ENCODE measurements around the gene PACRGL. TPM values are rescaled to one million over a fixed set of nuclear protein-coding genes. Genes with fewer than 3 reads are reported as not detected.
"Not testable (repeated sequence)": the region's sequence is repeated elsewhere in the genome, so short reads cannot be mapped to it uniquely, and the experiment has no call there.

The PACRGL gene
- total RNA-seq, 1 donor from 2014 or later: 11.5 TPM

GRCh38 chr4:20723019-20723418 is 22.8 kb downstream of the PACRGL start:
- Mint-ChIP-seq H3K27ac (ENCODE audit: unreplicated experiment) (no peak overlapping the region), H3K9me3 (ENCODE audit: low read depth) (peaks cover 35% of the 10 kb centered on the region), H3K4me1 (ENCODE audit: low read depth) (no peaks in the 10 kb centered on the region), H3K27me3 (ENCODE audit: low read depth) (no peaks in the 10 kb centered on the region), H3K4me3 (ENCODE audit: unreplicated experiment) (no peak overlapping the region), H3K36me3 (ENCODE audit: low read depth) (peaks cover 50% of the 10 kb centered on the region)
- no peak for DNase-seq (ENCODE audit: low spot score)
- TF ChIP-seq CTCF (IDR thresholded peaks at IDR 0.05): no peak

- Mint-ChIP-seq H3K9me3 (ENCODE audit: low read depth) (peaks cover 33% of the 10 kb centered on the region), H3K4me1 (ENCODE audit: low read depth) (no peaks in the 10 kb centered on the region), H3K27ac (ENCODE audit: unreplicated experiment) (no peak overlapping the region), H3K27me3 (ENCODE audit: low read depth) (no peaks in the 10 kb centered on the region), H3K36me3 (ENCODE audit: low read depth) (peaks cover 45% of the 10 kb centered on the region), H3K4me3 (ENCODE audit: unreplicated experiment) (no peak overlapping the region)
- no peak for DNase-seq (ENCODE audit: low spot score)
- no peak for TF ChIP-seq CTCF (IDR thresholded peaks at IDR 0.05)
These were observed 23.2 kb downstream of the PACRGL start for GRCh38 chr4:20723463-20723862.

GRCh38 chr4:20724915-20725314 is 24.7 kb downstream of the PACRGL start:
- no peak overlapping the region for H3K27ac Mint-ChIP-seq (ENCODE audit: unreplicated experiment)
- no peak overlapping the region for H3K4me3 Mint-ChIP-seq (ENCODE audit: unreplicated experiment)
- no peak for TF ChIP-seq CTCF (IDR thresholded peaks at IDR 0.05)
- peaks cover 26% of the 10 kb centered on the region for H3K9me3 Mint-ChIP-seq (ENCODE audit: low read depth)
- no peak for DNase-seq (ENCODE audit: low spot score)
- H3K27me3 Mint-ChIP-seq (ENCODE audit: low read depth): no peaks in the 10 kb centered on the region
- no peaks in the 10 kb centered on the region for H3K4me1 Mint-ChIP-seq (ENCODE audit: low read depth)
- peaks cover 35% of the 10 kb centered on the region for H3K36me3 Mint-ChIP-seq (ENCODE audit: low read depth)

- Mint-ChIP-seq H3K4me3 (ENCODE audit: unreplicated experiment) (no peak overlapping the region), H3K9me3 (ENCODE audit: low read depth) (peaks cover 36% of the 10 kb centered on the region), H3K27me3 (ENCODE audit: low read depth) (no peaks in the 10 kb centered on the region), H3K27ac (ENCODE audit: unreplicated experiment) (no peak overlapping the region), H3K4me1 (ENCODE audit: low read depth) (no peaks in the 10 kb centered on the region), H3K36me3 (ENCODE audit: low read depth) (peaks cover 34% of the 10 kb centered on the region)
- no peak for DNase-seq (ENCODE audit: low spot score)
- no peak for TF ChIP-seq CTCF (IDR thresholded peaks at IDR 0.05)
These were observed 35.7 kb downstream of the PACRGL start for GRCh38 chr4:20735931-20736330.

GRCh38 chr4:20746000-20746399 is 45.7 kb downstream of the PACRGL start:
- not testable (repeated sequence) for H3K4me1 Mint-ChIP-seq (ENCODE audit: low read depth); H3K27ac Mint-ChIP-seq (ENCODE audit: unreplicated experiment); DNase-seq (ENCODE audit: low spot score); H3K36me3 Mint-ChIP-seq (ENCODE audit: low read depth); H3K4me3 Mint-ChIP-seq (ENCODE audit: unreplicated experiment); H3K27me3 Mint-ChIP-seq (ENCODE audit: low read depth)
- H3K9me3 Mint-ChIP-seq (ENCODE audit: low read depth): peaks cover 23% of the 10 kb centered on the region

GRCh38 chr4:20752641-20753040 is 52.4 kb downstream of the PACRGL start:
- no peak for DNase-seq (ENCODE audit: low spot score)
- H3K27ac Mint-ChIP-seq (ENCODE audit: unreplicated experiment): no peak overlapping the region
- H3K4me3 Mint-ChIP-seq (ENCODE audit: unreplicated experiment): no peak overlapping the region
- no peak for TF ChIP-seq CTCF (IDR thresholded peaks at IDR 0.05)
- H3K4me1 Mint-ChIP-seq (ENCODE audit: low read depth): no peaks in the 10 kb centered on the region
- H3K9me3 Mint-ChIP-seq (ENCODE audit: low read depth): no peaks in the 10 kb centered on the region
- no peaks in the 10 kb centered on the region for H3K27me3 Mint-ChIP-seq (ENCODE audit: low read depth)
- H3K36me3 Mint-ChIP-seq (ENCODE audit: low read depth): peaks cover 5% of the 10 kb centered on the region

Measured in chondrocyte (in vitro differentiated cells).